Esophagus muscularis mucosa (tissue), 4 donors: ENCODE results near the gene MFSD12. TPM values are rescaled to one million over a fixed set of nuclear protein-coding genes. Genes with fewer than 3 reads are reported as not detected.

Experiments
- DNase-seq: peaks from one replicate; pipeline ENCODE4 v3.0.0-alpha.2; 2017; ENCODE audit errors: extremely low spot score
- H3K27ac ChIP-seq, 4 donors: fragments of 200-600 bp; sonication (generic); replicated peaks in 1 of 4; 1 replicate in 3 of 4; 2 replicates in 1 of 4; pipeline ENCODE4 v1.5.1; 2016 to 2019; ENCODE audit warnings: mild to moderate bottlenecking in 1 of 4
- H3K27me3 ChIP-seq, 4 donors: fragments of 200-600 bp; sonication (generic); one replicate each; pipeline versions ENCODE4 v1.5.1 to v1.6.0; 2016 to 2019
- H3K36me3 ChIP-seq, 4 donors: fragments of 200-600 bp; sonication (generic); one replicate each; pipeline ENCODE4 v1.5.1; 2016 to 2019
- H3K4me1 ChIP-seq, 4 donors: fragments of 200-600 bp; sonication (generic); one replicate each; pipeline ENCODE4 v1.5.1; 2016 to 2019
- H3K4me3 ChIP-seq, 4 donors: fragments of 200-600 bp; sonication (generic); 1 replicate in 2 of 4; 2 replicates in 2 of 4; pipeline ENCODE4 v1.5.1; 2016 to 2019; ENCODE audit warnings: mild to moderate bottlenecking in 4 of 4, moderate library complexity in 1 of 4
- H3K9me3 ChIP-seq, 4 donors: fragments of 200-600 bp; sonication (generic); 1 replicate in 3 of 4; 2 replicates in 1 of 4; pipeline ENCODE4 v1.5.1; 2016 to 2019
- EP300 ChIP-seq: sonication (generic); formaldehyde crosslinking; IDR thresholded peaks from one replicate; pipeline ENCODE4 v1.6.1; 2017; ENCODE audit warnings: antibody characterized with exemption
- POLR2A ChIP-seq: fragments of 450-650 bp; IDR thresholded peaks from one replicate; pipeline ENCODE4 v1.6.1; 2017; ENCODE audit warnings: antibody characterized with exemption, moderate library complexity, mild to moderate bottlenecking, low read depth
- POLR2AphosphoS5 ChIP-seq, 2 donors: sonication (generic); formaldehyde crosslinking; IDR thresholded peaks; one replicate each; pipeline ENCODE4 v1.6.1; 2017; ENCODE audit warnings: antibody characterized with exemption in 2 of 2
- WGBS: methylation state at CpG from one replicate; pipeline ENCODE4 v1.1.5; 2018; 5-methylcytosine and 5-hydroxymethylcytosine counted together
- intact Hi-C: fragments of 100-400 bp; cut with DNase I; formaldehyde crosslinking; loops from one replicate; pipeline ENCODE4 v1.15.1; 2023
- total RNA-seq, 4 donors: library from RNA; depleted of rRNA; stranded (reverse); fragments of >200 nt; gene quantifications; one replicate each; pipeline versions ENCODE4 v1.1.0 to v1.2.1, GENCODE V29; 2016
- TF ChIP-seq, protein P1 (sequence below), 3 experiments: fragments of 200-600 bp in 2 of 3; fragments of 450-650 bp in 1 of 3; sonication (generic) in 2 of 3; IDR thresholded peaks; one replicate each; pipeline ENCODE4 v1.5.1; 2017 to 2019; ENCODE audit warnings: antibody characterized with exemption in 3 of 3, mild to moderate bottlenecking in 2 of 3, moderate library complexity in 1 of 3

Gene MFSD12
- total RNA-seq, 4 donors from 2014 or later: 28.2 to 87.0 (median 62.4) TPM

- whole genome bisulfite sequencing: 92% methylated on average over 9 of the region's 12 CpGs
- DNase-seq: no peak
- Histone ChIP-seq H3K36me3 (peaks cover 0 to 32% (median 22%) of the 10 kb centered on the region in 4 donors), H3K9me3 (no peaks in the 10 kb centered on the region), H3K27ac (no peak overlapping the region), H3K27me3 (no peaks in the 10 kb centered on the region), H3K4me3 (no peak overlapping the region), H3K4me1 (peaks cover 12 to 83% (median 68%) of the 10 kb centered on the region in 4 donors)
- intact Hi-C loops: no loop called here
- TF ChIP-seq POLR2AphosphoS5 (IDR thresholded peaks at IDR 0.05): no peak
- TF ChIP-seq, protein P1, sequence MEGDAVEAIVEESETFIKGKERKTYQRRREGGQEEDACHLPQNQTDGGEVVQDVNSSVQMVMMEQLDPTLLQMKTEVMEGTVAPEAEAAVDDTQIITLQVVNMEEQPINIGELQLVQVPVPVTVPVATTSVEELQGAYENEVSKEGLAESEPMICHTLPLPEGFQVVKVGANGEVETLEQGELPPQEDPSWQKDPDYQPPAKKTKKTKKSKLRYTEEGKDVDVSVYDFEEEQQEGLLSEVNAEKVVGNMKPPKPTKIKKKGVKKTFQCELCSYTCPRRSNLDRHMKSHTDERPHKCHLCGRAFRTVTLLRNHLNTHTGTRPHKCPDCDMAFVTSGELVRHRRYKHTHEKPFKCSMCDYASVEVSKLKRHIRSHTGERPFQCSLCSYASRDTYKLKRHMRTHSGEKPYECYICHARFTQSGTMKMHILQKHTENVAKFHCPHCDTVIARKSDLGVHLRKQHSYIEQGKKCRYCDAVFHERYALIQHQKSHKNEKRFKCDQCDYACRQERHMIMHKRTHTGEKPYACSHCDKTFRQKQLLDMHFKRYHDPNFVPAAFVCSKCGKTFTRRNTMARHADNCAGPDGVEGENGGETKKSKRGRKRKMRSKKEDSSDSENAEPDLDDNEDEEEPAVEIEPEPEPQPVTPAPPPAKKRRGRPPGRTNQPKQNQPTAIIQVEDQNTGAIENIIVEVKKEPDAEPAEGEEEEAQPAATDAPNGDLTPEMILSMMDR (IDR thresholded peaks at IDR 0.05): no peak
- TF ChIP-seq EP300: no peak
- no peak for TF ChIP-seq POLR2A
Measured at GRCh38 chr19:3514930-3515329, 42.5 kb downstream of the MFSD12 start.

DNA sequence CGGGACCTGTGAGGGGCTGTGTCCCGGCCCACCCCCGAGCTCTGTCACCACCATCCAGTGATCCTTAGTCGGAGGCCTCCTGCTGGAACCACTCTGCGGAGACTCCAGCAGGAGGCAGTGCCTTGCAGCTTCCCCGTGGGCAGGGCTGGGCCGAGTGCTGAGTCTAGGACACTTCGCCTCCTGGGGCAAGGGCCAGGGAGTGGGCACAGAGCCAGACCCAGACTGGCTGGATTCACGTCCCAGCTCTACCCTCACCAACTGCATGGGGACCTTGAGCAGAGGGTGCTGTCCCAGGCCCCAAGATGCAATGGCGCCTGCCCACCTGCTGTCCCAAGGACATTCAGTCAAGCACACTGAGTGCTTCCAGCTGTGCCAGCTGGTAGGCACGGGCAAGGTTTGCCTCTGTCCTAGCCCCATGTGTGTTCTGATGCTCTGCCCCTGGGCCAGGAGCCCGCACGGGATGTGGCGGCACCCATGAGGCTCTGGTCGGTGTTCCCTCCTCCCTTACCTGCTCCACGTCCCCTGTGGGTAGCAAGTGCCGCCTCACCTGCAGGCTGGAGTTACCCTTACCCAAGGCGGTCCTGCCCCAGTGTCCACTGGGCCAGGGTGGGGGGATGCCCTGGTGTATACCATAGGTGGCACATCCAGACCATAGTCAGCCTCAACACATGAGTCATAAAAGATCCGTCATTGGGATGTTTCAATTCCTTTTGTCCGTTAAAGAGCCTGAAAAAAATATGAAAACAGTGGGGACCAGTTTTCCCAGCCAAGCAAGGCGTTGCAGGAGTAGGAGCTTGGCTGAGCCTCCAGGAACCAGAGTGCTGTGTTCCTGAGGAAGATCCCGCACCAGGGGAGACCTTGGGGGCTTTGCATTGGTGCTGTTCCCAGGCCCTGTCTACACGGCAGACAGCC, 43.9 kb downstream of the MFSD12 start:
- no peak overlapping the region for H3K27ac ChIP-seq
- H3K4me1 ChIP-seq: peaks cover 18 to 89% (median 71%) of the 10 kb centered on the region in 4 donors
- 83% methylated on average over 11 of the region's 23 CpGs for WGBS
- no peaks in the 10 kb centered on the region for H3K27me3 ChIP-seq
- peaks cover 0 to 36% (median 22%) of the 10 kb centered on the region in 4 donors for H3K36me3 ChIP-seq
- TF ChIP-seq EP300 (no peak), POLR2A (no peak), POLR2AphosphoS5 (IDR thresholded peaks at IDR 0.05) (no peak)
- TF ChIP-seq, protein P1 (IDR thresholded peaks at IDR 0.05): no peak
- no peak overlapping the region for H3K4me3 ChIP-seq
- intact Hi-C loops: no loop called here
- DNase-seq: no peak
- no peaks in the 10 kb centered on the region for H3K9me3 ChIP-seq

- intact Hi-C loops: no loop called here
- Histone ChIP-seq H3K4me1 (peaks cover 20 to 97% (median 71%) of the 10 kb centered on the region in 4 donors), H3K36me3 (peaks cover 0 to 36% (median 22%) of the 10 kb centered on the region in 4 donors)
Measured at GRCh38 chr19:3512562-3513228, 44.7 kb downstream of the MFSD12 start.

DNA sequence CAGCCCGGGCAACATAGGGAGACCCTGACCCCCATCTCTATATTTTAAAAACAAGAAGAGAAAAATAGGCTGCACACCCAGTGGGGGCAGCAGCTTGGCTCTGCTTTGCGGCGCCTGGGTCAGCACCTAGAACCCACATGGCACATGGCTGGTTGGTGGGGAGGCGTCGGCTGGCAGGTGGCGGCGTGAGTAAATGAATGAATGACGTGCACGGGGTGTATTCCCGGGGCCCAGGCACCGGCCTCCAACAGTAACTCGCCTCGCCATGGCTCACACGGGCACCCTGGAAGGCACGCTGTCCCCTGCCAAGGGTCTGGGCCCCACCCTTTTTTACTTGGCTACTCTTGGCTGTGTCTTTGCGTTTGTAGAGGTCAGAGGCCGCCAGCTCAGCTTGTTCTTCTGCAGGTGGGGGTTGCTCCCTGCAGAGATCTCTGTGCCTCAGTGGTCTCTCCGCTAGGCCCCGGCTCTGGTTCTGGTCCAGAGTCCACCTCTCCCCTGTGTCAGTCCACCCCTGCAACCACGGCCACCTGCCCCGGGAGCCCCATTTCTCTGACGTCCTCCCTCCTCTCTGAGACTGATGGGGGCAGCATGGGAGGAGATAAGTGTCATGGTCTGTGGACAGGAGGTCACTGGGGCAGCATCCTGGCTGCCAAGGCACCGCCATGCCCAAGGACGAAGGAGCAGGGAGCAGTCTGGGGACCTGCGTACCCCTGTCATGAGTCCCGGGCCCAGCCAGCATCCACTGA, 45.7 kb downstream of the MFSD12 start:
- no peaks in the 10 kb centered on the region for H3K27me3 ChIP-seq
- no peaks in the 10 kb centered on the region for H3K9me3 ChIP-seq
- peaks cover 29 to 100% (median 71%) of the 10 kb centered on the region in 4 donors for H3K4me1 ChIP-seq
- WGBS: 86% methylated on average over 24 of the region's 26 CpGs
- DNase-seq: no peak
- intact Hi-C loops: no loop called here
- TF ChIP-seq EP300 (no peak), POLR2AphosphoS5 (IDR thresholded peaks at IDR 0.05) (no peak), POLR2A (no peak)
- TF ChIP-seq, protein P1 (IDR thresholded peaks at IDR 0.05): no peak
- peaks cover 0 to 36% (median 22%) of the 10 kb centered on the region in 4 donors for H3K36me3 ChIP-seq
- H3K4me3 ChIP-seq: no peak overlapping the region
- H3K27ac ChIP-seq: no peak overlapping the region

More at GRCh38 chr19:3512562-3513228, 44.7 kb downstream of the MFSD12 start:
- Histone ChIP-seq H3K9me3 (no peaks in the 10 kb centered on the region), H3K27ac (no peak overlapping the region), H3K27me3 (no peaks in the 10 kb centered on the region), H3K4me3 (no peak overlapping the region)
- WGBS: 89% methylated on average over 13 of the region's 17 CpGs
- no peak for TF ChIP-seq EP300
- TF ChIP-seq POLR2AphosphoS5 (IDR thresholded peaks at IDR 0.05): no peak
- TF ChIP-seq, protein P1 (IDR thresholded peaks at IDR 0.05): no peak
- no peak for TF ChIP-seq POLR2A
- no peak for DNase-seq
